Measurements from ENCODE around the gene MSANTD7. TPM values are rescaled to one million over a fixed set of nuclear protein-coding genes. Genes with fewer than 3 reads are reported as not detected.
A peak's percentile ranks its signal among the peaks of the same experiment; 100 is the strongest.

MSANTD7 gene
- total and polyA plus RNA-seq, 2 experiments from 2014 or later, result 7.2 to 15.9 TPM

DNA sequence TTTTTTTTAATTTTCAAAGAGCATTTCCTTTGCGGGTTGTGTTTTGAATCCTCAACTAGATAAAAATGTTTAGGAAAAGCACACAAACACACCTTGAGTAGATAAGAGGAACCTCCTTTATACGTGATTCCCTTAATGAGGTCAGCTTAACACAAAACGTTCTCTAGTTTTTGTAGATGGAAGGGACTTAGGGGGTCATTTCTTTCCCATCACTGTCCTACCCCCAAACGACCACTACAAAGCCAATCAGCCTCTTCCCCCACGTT, 41.8 kb downstream of the MSANTD7 start:
- DNase-seq, result no peak
- Histone ChIP-seq H3K27me3 (replicated peaks; ENCODE audit: insufficient read depth) (no peaks in the 10 kb centered on the region), H3K36me3 (ENCODE audit: low read depth) (no peaks in the 10 kb centered on the region), H2AFZ (peak overlapping the region; percentile 89), H3K4me3 (peak overlapping the region; percentile 82), H3K9me3 (ENCODE audit: low read depth) (no peaks in the 10 kb centered on the region), H3K27ac (no peak overlapping the region), H4K20me1 (ENCODE audit: insufficient read depth) (no peaks in the 10 kb centered on the region), H3K79me2 (ENCODE audit: insufficient read depth) (peaks cover 82% of the 10 kb centered on the region), H3K4me1 (ENCODE audit: insufficient read depth) (peaks cover 18% of the 10 kb centered on the region; the same call in 1 of the 2 replicates), H3K9ac (peak overlapping the region; percentile 89), H3F3A (ENCODE audit: insufficient read depth) (0 out of 2 replicates have a peak, but pooled peaks cover under 1% of the 10 kb centered on the region), H3K4me2 (ENCODE audit: unreplicated experiment) (peak overlapping the region; percentile 80), H3K9me2 (ENCODE audit: insufficient read depth) (no peaks in the 10 kb centered on the region)
- in situ Hi-C loops (cut with MboI), result no loop called here
- WGBS, 2 experiments (ENCODE audit: low coverage in 1 of 2, low lambda C conversion rate in 2 of 2, missing lambda C conversion rate in 2 of 2), result 2% methylated on average over 5 of the region's 5 CpGs
- no peak for TF ChIP-seq EZH2phosphoT487 (IDR thresholded peaks at IDR 0.05; ENCODE audit: insufficient read depth, low read depth)
- no peak for TF ChIP-seq EZH2 (IDR thresholded peaks at IDR 0.05; ENCODE audit: insufficient read depth, poor library complexity, severe bottlenecking)

- H3K4me3 ChIP-seq, result peak overlapping the region; percentile 82
- peaks cover 86% of the 10 kb centered on the region for H3K79me2 ChIP-seq (ENCODE audit: insufficient read depth)
- no peaks in the 10 kb centered on the region for H3K27me3 ChIP-seq (replicated peaks; ENCODE audit: insufficient read depth)
- peak; percentile 18 for DNase-seq
- H3K9me3 ChIP-seq (ENCODE audit: low read depth), result no peaks in the 10 kb centered on the region
- no peaks in the 10 kb centered on the region for H3F3A ChIP-seq (ENCODE audit: insufficient read depth)
- no peak for TF ChIP-seq EZH2phosphoT487 (IDR thresholded peaks at IDR 0.05; ENCODE audit: insufficient read depth, low read depth)
- peak overlapping the region; percentile 89 for H2AFZ ChIP-seq
- H3K4me1 ChIP-seq (ENCODE audit: insufficient read depth), result 0 out of 2 replicates have a peak, but pooled peaks cover 16% of the 10 kb centered on the region
- H3K4me2 ChIP-seq (ENCODE audit: unreplicated experiment), result peak overlapping the region; percentile 80
- no peaks in the 10 kb centered on the region for H4K20me1 ChIP-seq (ENCODE audit: insufficient read depth)
- no peaks in the 10 kb centered on the region for H3K36me3 ChIP-seq (ENCODE audit: low read depth)
- in situ Hi-C loops (cut with MboI), result no loop called here
- peak overlapping the region; percentile 89 for H3K9ac ChIP-seq
- no peak overlapping the region for H3K27ac ChIP-seq
- H3K9me2 ChIP-seq (ENCODE audit: insufficient read depth), result no peaks in the 10 kb centered on the region
- 63 to 72% methylated on average over 7 of the region's 7 CpGs for WGBS, 2 experiments (ENCODE audit: low coverage in 1 of 2, low lambda C conversion rate in 2 of 2, missing lambda C conversion rate in 2 of 2)
Measured at GRCh38 chr10:14880229-14880628, 42.1 kb downstream of the MSANTD7 start.

- no peak for TF ChIP-seq EZH2 (IDR thresholded peaks at IDR 0.05; ENCODE audit: insufficient read depth, poor library complexity, severe bottlenecking)
- no peak for TF ChIP-seq EZH2phosphoT487 (IDR thresholded peaks at IDR 0.05; ENCODE audit: insufficient read depth, low read depth)
- Histone ChIP-seq H3K4me3 (no peak overlapping the region), H3K4me1 (ENCODE audit: insufficient read depth) (0 out of 2 replicates have a peak, but pooled peaks cover 10% of the 10 kb centered on the region), H3K27ac (no peak overlapping the region), H3F3A (ENCODE audit: insufficient read depth) (no peaks in the 10 kb centered on the region), H2AFZ (no peak overlapping the region), H3K9me2 (ENCODE audit: insufficient read depth) (no peaks in the 10 kb centered on the region), H3K4me2 (ENCODE audit: unreplicated experiment) (no peak overlapping the region), H3K9ac (no peak overlapping the region), H4K20me1 (ENCODE audit: insufficient read depth) (no peaks in the 10 kb centered on the region), H3K27me3 (replicated peaks; ENCODE audit: insufficient read depth) (no peaks in the 10 kb centered on the region), H3K36me3 (ENCODE audit: low read depth) (no peaks in the 10 kb centered on the region), H3K9me3 (ENCODE audit: low read depth) (no peaks in the 10 kb centered on the region), H3K79me2 (ENCODE audit: insufficient read depth) (peaks cover 99% of the 10 kb centered on the region)
- 92 to 93% methylated on average over 3 of the region's 3 CpGs for WGBS, 2 experiments (ENCODE audit: low coverage in 1 of 2, low lambda C conversion rate in 2 of 2, missing lambda C conversion rate in 2 of 2)
- peak; percentile 3 for DNase-seq
- in situ Hi-C loops (cut with MboI), result no loop called here
Measured at GRCh38 chr10:14884082-14884481, 46.0 kb downstream of the MSANTD7 start.

Other genes with a start within 250 kb of the MSANTD7 start
- gene FAM107B, start 63.4 kb upstream of the MSANTD7 start, total RNA-seq (2014; rRNA removed; shearing (Covaris generic)), result 5.2 and 5.3 TPM in 2 replicates
- 3.4 and 5.2 TPM in 2 replicates for gene FAM107B, start 63.4 kb upstream of the MSANTD7 start, polyA plus RNA-seq (2016; fragmentation: Nextera tagmentation; extraction: Ambion mirVana)
- 0.32 and 1.0 TPM in 2 replicates for gene CDNF, start 269 bp upstream of the MSANTD7 start, total RNA-seq (2014; rRNA removed; shearing (Covaris generic))
- gene CDNF, start 269 bp upstream of the MSANTD7 start, polyA plus RNA-seq (2016; fragmentation: Nextera tagmentation; extraction: Ambion mirVana), result 1.0 and 1.3 TPM in 2 replicates
- 14.9 and 15.6 TPM in 2 replicates for gene HSPA14, start within 50 bp of the MSANTD7 start, total RNA-seq (2014; rRNA removed; shearing (Covaris generic))
- 18.3 and 21.0 TPM in 2 replicates for gene HSPA14, start within 50 bp of the MSANTD7 start, polyA plus RNA-seq (2016; fragmentation: Nextera tagmentation; extraction: Ambion mirVana)
- 14.6 and 21.8 TPM in 2 replicates for gene SUV39H2, start 40.6 kb downstream of the MSANTD7 start, total RNA-seq (2014; rRNA removed; shearing (Covaris generic))
- 8.9 and 9.3 TPM in 2 replicates for gene SUV39H2, start 40.6 kb downstream of the MSANTD7 start, polyA plus RNA-seq (2016; fragmentation: Nextera tagmentation; extraction: Ambion mirVana)
- 7.5 and 8.2 TPM in 2 replicates for gene DCLRE1C, start 115.8 kb downstream of the MSANTD7 start, total RNA-seq (2014; rRNA removed; shearing (Covaris generic))
- 9.8 and 11.3 TPM in 2 replicates for gene DCLRE1C, start 115.8 kb downstream of the MSANTD7 start, polyA plus RNA-seq (2016; fragmentation: Nextera tagmentation; extraction: Ambion mirVana)
- gene MEIG1, start 121.1 kb downstream of the MSANTD7 start, total RNA-seq (2014; rRNA removed; shearing (Covaris generic)), result not detected in 2 replicates
- 0.33 and 0.43 TPM in 2 replicates for gene MEIG1, start 121.1 kb downstream of the MSANTD7 start, polyA plus RNA-seq (2016; fragmentation: Nextera tagmentation; extraction: Ambion mirVana)
- gene OLAH, start 205.6 kb downstream of the MSANTD7 start, total RNA-seq (2014; rRNA removed; shearing (Covaris generic)), result not detected in 2 replicates
- gene OLAH, start 205.6 kb downstream of the MSANTD7 start, polyA plus RNA-seq (2016; fragmentation: Nextera tagmentation; extraction: Ambion mirVana), result not detected in 2 replicates